Spinal cord (tissue), 10 donors: ENCODE measurements around the gene TBC1D1. TPM values are rescaled to one million over a fixed set of nuclear protein-coding genes. Genes with fewer than 3 reads are reported as not detected.

Source experiments
- DNase-seq, 6 donors: peaks; one replicate each; pipeline versions ENCODE4 v3.0.0 to v3.0.0-alpha.2; 2013 to 2015; ENCODE audit warnings: low spot score in 6 of 6, low read depth in 4 of 6
- H3K27ac ChIP-seq: one replicate; pipeline ENCODE4 v1.5.1; 2013; ENCODE audit warnings: low read depth, low read length, control low read depth
- H3K27me3 ChIP-seq: one replicate; pipeline ENCODE4 v1.6.1; 2013; ENCODE audit warnings: low read length; ENCODE audit not compliant: control insufficient read depth, insufficient read depth
- H3K36me3 ChIP-seq: one replicate; pipeline ENCODE4 v1.6.1; 2013; ENCODE audit warnings: low read length; ENCODE audit not compliant: control insufficient read depth, insufficient read depth
- H3K4me1 ChIP-seq: one replicate; pipeline ENCODE4 v1.6.1; 2013; ENCODE audit warnings: low read length; ENCODE audit not compliant: control insufficient read depth, insufficient read depth
- H3K4me3 ChIP-seq: one replicate; pipeline ENCODE4 v1.5.1; 2013; ENCODE audit warnings: low read depth, low read length, control low read depth
- H3K9me3 ChIP-seq: one replicate; pipeline ENCODE4 v1.6.1; 2013; ENCODE audit warnings: low read length; ENCODE audit not compliant: control insufficient read depth, insufficient read depth
- WGBS: methylation state at CpG from one replicate; pipeline ENCODE4 v1.1.5; 2013; ENCODE audit warnings: missing lambda C conversion rate; ENCODE audit not compliant: insufficient coverage; 5-methylcytosine and 5-hydroxymethylcytosine counted together
- long read RNA-seq, 4 donors: transcript quantifications; one replicate each; lab custom pipeline, GENCODE V29; 2026
- polyA plus RNA-seq, 2 donors: library from polyadenylated mRNA; unstranded; fragments of 120-200 nt; gene quantifications; one replicate each; pipeline ENCODE4 v1.2.1, GENCODE V29; 2013; ENCODE audit not compliant: insufficient read length in 2 of 2
- total RNA-seq, 2 donors: library from RNA; depleted of rRNA in 1 of 2; stranded (reverse); fragments of 120-200 nt in 1 of 2; fragments of >200 nt in 1 of 2; gene quantifications; one replicate each; pipeline versions ENCODE4 v1.2.3 to v1.2.4, GENCODE V29; 2013 to 2014
- donor health status: healthy.

Gene TBC1D1, protein sequence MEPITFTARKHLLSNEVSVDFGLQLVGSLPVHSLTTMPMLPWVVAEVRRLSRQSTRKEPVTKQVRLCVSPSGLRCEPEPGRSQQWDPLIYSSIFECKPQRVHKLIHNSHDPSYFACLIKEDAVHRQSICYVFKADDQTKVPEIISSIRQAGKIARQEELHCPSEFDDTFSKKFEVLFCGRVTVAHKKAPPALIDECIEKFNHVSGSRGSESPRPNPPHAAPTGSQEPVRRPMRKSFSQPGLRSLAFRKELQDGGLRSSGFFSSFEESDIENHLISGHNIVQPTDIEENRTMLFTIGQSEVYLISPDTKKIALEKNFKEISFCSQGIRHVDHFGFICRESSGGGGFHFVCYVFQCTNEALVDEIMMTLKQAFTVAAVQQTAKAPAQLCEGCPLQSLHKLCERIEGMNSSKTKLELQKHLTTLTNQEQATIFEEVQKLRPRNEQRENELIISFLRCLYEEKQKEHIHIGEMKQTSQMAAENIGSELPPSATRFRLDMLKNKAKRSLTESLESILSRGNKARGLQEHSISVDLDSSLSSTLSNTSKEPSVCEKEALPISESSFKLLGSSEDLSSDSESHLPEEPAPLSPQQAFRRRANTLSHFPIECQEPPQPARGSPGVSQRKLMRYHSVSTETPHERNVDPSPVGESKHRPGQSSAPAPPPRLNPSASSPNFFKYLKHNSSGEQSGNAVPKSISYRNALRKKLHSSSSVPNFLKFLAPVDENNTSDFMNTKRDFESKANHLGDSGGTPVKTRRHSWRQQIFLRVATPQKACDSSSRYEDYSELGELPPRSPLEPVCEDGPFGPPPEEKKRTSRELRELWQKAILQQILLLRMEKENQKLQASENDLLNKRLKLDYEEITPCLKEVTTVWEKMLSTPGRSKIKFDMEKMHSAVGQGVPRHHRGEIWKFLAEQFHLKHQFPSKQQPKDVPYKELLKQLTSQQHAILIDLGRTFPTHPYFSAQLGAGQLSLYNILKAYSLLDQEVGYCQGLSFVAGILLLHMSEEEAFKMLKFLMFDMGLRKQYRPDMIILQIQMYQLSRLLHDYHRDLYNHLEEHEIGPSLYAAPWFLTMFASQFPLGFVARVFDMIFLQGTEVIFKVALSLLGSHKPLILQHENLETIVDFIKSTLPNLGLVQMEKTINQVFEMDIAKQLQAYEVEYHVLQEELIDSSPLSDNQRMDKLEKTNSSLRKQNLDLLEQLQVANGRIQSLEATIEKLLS (N-terminal part only)
- 10 to 100 TPM; 49.8 to 58.0 TPM for total RNA-seq
- 10 to 100 TPM; 49.0 to 59.0 TPM for polyA plus RNA-seq
- long read RNA-seq, donor 1, full-length matches to known transcripts: 2 of 2 reads
- long read RNA-seq, donor 1, partial matches to known transcripts: 0 of 2 reads
- long read RNA-seq, donor 1, other reads (novel, unspliced or antisense): 0 of 2 reads
- long read RNA-seq, donor 2, partial matches to known transcripts: 0 of 1 reads
- long read RNA-seq, donor 2, other reads (novel, unspliced or antisense): 0 of 1 reads
- long read RNA-seq, donor 3, partial matches to known transcripts: 0 of 2 reads
- long read RNA-seq, donor 3, other reads (novel, unspliced or antisense): 0 of 2 reads
- long read RNA-seq, donor 4, partial matches to known transcripts: 0 of 2 reads
- long read RNA-seq, donor 4, other reads (novel, unspliced or antisense): 0 of 2 reads

DNA sequence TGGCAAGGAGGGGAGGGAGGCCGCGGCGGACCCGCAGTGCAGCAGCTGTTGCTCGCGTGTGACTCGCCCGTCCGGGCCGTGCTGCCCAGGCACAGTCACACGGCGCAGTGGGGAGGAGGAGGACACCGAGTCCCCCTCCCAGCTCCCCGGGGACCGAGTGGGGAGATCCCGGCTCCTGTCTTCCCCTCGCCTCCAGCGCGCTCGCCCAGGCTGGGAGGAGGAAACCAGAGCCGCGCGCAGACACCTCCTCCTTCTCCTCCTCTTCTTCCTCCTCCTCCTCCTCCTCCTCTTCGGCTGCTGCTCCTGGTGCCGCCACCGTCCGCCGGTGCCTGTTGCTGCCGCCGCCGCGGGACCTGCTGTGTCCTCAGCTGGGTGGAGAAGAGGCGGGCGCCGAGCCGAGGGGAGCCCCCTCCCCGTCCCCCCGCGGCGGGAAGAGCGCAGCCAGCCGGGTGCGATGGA is at the start of gene TBC1D1:
Gene TBC1D1 (plus strand): TSS at position 284 of the 459 bp plus-strand sequence. CDS start 11,012 bp downstream, outside the sequence.
- under 1% methylated on average over 42 of the region's 43 CpGs for WGBS
- Histone ChIP-seq H3K4me3 (peak within 1 kb of the TSS; percentile 56), H3K9me3 (no peaks in the 10 kb centered on the region), H3K27me3 (peaks cover 13% of the 10 kb centered on the region), H3K36me3 (no peaks in the 10 kb centered on the region), H3K27ac (peak within 1 kb of the TSS; percentile 33), H3K4me1 (peaks cover 13% of the 10 kb centered on the region)
- DNase-seq: peak in 2 of 6 donors; percentile 61 to 68

DNA sequence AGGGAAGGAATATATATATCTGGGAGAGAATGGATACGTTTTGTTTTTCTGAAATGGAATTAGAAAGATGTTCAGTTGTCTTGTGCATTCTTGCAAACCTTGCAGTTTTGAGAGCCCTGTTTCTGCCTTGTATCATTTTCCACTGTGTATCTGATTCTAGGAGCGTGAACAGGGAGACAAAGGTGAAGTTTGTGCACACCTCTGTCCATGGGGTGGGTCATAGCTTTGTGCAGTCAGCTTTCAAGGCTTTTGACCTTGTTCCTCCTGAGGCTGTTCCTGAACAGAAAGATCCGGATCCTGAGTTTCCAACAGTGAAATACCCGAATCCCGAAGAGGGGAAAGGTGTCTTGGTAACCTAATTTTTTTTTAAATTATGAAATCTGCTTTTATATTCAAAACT is 46.7 kb upstream of the TBC1D1 start:
- WGBS: 100% methylated on average over 2 of the region's 5 CpGs
- no peaks in the 10 kb centered on the region for H3K4me1 ChIP-seq
- peaks cover 16% of the 10 kb centered on the region for H3K36me3 ChIP-seq
- H3K27me3 ChIP-seq: no peaks in the 10 kb centered on the region
- no peak overlapping the region for H3K27ac ChIP-seq
- no peaks in the 10 kb centered on the region for H3K9me3 ChIP-seq
- H3K4me3 ChIP-seq: no peak overlapping the region
- no peak for DNase-seq

DNA sequence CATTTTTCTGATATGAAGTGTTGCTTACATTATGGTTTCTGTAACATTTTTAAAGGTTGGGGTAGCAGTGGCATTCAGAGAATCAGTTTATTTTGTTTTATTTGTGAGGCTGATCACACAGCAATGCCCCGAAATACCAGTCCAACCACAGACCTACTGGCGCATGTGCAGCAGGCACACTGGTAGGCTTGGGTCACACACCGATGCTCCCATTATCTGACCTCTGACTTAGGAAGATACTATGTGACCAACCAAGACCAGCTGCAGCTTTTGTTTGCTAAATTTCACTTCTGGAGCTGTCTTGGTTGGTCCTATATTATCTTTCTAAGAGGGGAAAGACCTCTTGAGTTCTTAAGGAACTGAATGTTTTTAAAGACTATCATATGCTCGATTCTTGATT is 45.7 kb upstream of the TBC1D1 start:
- Histone ChIP-seq H3K27me3 (no peaks in the 10 kb centered on the region), H3K9me3 (no peaks in the 10 kb centered on the region), H3K36me3 (peaks cover 18% of the 10 kb centered on the region), H3K27ac (no peak overlapping the region), H3K4me1 (no peaks in the 10 kb centered on the region), H3K4me3 (no peak overlapping the region)
- WGBS: 100% methylated on average over 2 of the region's 4 CpGs
- DNase-seq: no peak

DNA sequence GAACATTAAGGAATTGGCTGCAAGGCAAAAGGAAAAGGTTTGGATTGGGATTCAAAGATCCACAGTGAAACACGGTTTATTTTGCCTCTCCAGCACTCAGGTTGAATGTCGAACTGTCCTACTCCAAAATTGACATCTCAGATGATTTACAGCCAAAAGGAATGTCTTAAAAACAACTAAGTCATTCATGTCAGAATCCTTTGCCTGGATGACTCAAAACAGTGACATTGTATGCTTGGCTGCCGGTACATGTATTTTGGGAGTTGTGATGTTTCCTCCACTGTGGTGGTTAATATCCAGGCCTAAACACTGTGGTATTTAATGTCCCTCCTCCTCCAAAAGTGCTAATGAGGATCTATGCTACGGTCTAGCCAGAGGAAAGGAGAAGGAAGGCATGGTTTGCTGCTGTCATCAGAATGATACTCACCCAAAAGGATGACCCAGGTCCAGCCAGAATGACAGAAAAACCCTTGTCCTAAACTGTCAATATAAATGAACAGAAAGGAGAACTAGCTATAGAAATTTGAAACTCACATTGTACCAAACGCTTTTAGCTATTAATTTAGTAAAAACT is 43.5 kb upstream of the TBC1D1 start:
- Histone ChIP-seq H3K27ac (no peak overlapping the region), H3K36me3 (peaks cover 17% of the 10 kb centered on the region), H3K9me3 (no peaks in the 10 kb centered on the region), H3K4me3 (no peak overlapping the region), H3K4me1 (no peaks in the 10 kb centered on the region), H3K27me3 (no peaks in the 10 kb centered on the region)
- 60% methylated on average over 2 of the region's 5 CpGs for WGBS
- no peak for DNase-seq

DNA sequence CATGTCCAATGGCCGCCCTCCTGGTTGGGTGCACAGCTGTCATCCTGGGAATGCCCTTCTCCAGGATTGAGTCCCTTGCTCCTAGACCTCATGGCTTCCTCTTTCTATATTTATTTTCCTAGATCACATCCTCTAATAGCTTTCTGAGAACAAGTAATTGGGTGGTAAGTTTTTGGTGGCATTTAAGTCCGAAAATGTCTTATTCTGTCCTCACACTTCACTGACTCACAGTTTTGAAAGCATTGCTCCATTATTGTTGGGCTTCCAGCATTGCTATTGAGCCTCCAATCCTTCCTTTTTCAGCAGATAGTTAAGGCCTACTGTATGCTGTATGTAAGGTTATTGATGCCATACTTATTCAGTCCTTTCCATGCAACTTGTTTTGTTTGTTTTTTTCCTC is 38.5 kb upstream of the TBC1D1 start:
- no peak for DNase-seq
- H3K36me3 ChIP-seq: peaks cover 18% of the 10 kb centered on the region
- no peak overlapping the region for H3K4me3 ChIP-seq
- H3K27ac ChIP-seq: no peak overlapping the region
- no peaks in the 10 kb centered on the region for H3K9me3 ChIP-seq
- 100% methylated on average over 1 of the region's 2 CpGs for WGBS
- H3K27me3 ChIP-seq: no peaks in the 10 kb centered on the region
- H3K4me1 ChIP-seq: no peaks in the 10 kb centered on the region

DNA sequence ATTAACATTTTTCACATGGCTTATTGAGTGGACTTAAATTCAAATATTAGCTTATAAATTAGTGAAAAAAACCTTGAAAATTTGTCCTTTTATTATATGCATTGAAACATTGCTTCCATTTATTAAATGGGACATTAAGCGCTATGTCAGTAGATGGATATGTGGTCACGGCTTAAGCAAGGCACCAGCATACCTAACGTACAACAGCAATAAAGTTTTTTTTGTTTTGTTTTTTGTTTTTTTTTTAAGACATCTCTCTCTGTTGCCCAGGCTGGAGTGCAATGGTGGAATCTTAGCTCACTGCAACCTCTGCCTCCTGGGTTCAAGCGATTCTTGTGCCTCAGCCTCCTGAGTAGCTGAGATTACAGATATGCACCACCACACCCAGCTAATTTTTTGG is 32.8 kb upstream of the TBC1D1 start:
- Histone ChIP-seq H3K27ac (no peak overlapping the region), H3K4me3 (no peak overlapping the region), H3K36me3 (peaks cover 7% of the 10 kb centered on the region), H3K9me3 (no peaks in the 10 kb centered on the region), H3K27me3 (no peaks in the 10 kb centered on the region), H3K4me1 (no peaks in the 10 kb centered on the region)
- DNase-seq: no peak
- no CpG with 5 or more reads among the region's 4 CpGs for WGBS

DNA sequence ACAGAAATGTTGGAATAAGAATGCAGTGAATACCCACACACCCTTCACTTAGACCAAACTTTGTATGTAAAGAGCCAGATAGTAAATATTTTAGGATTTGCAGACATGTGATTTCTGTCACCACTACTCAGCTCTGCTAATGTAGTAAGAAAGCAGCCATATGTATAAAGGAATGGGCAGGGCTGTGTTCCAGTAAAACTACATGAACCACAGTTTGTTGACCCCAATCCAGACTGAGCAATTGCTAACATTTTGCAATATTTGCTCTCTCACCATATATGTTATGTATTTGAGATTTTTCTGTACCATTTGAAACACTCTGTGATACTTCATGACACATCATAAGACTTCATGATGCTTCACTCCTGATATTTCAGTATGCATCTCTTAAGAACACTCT is 32.0 kb upstream of the TBC1D1 start:
- no peaks in the 10 kb centered on the region for H3K27me3 ChIP-seq
- no peak overlapping the region for H3K4me3 ChIP-seq
- H3K4me1 ChIP-seq: no peaks in the 10 kb centered on the region
- no peak for DNase-seq
- peaks cover 7% of the 10 kb centered on the region for H3K36me3 ChIP-seq
- no peaks in the 10 kb centered on the region for H3K9me3 ChIP-seq
- no peak overlapping the region for H3K27ac ChIP-seq

DNA sequence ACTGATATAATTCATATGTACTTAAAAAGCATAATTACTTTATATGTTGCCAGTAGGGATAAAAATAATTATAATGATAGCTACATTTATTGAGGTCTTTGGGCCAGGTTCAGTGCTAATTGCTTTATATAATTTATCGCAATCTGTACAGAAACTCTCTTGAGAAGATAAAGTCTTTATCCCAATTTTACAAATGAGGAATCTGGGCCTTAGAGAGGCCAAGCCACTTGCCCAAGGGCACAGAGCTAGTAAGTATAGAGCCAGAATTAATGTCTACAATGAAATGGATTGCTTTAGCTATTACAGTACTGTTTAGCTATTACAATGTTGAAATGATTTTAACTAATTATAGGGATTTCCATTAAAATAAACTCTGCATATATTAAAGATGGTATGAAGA is 30.6 kb upstream of the TBC1D1 start:
- no peaks in the 10 kb centered on the region for H3K9me3 ChIP-seq
- peaks cover 4% of the 10 kb centered on the region for H3K36me3 ChIP-seq
- H3K4me1 ChIP-seq: peaks cover 4% of the 10 kb centered on the region
- no peak overlapping the region for H3K27ac ChIP-seq
- H3K27me3 ChIP-seq: no peaks in the 10 kb centered on the region
- DNase-seq: peak in 1 of 6 donors; percentile 52
- no CpG with 5 or more reads among the region's 1 CpG for WGBS
- H3K4me3 ChIP-seq: no peak overlapping the region
